Stomach smooth muscle (tissue), 2 donors: ENCODE measurements around the gene MT2A.
"Not testable (repeated sequence)": the region's sequence is repeated elsewhere in the genome, so short reads cannot be mapped to it uniquely, and the experiment has no call there.

ENCODE experiments used
- H3K27ac ChIP-seq: one replicate; pipeline ENCODE4 v1.7.0; 2013; ENCODE audit warnings: mild to moderate bottlenecking, low read length, inconsistent platforms
- H3K27me3 ChIP-seq, 2 donors: one replicate each; pipeline ENCODE4 v1.7.0; 2013; ENCODE audit warnings: low read length in 2 of 2; ENCODE audit not compliant: insufficient read depth in 2 of 2, control insufficient read depth in 1 of 2
- H3K36me3 ChIP-seq, 2 donors: one replicate each; pipeline ENCODE4 v1.7.0; 2013; ENCODE audit warnings: low read length in 2 of 2; ENCODE audit not compliant: control insufficient read depth in 2 of 2, insufficient read depth in 2 of 2
- H3K4me1 ChIP-seq: one replicate; pipeline ENCODE4 v1.7.0; 2013; ENCODE audit warnings: low read length; ENCODE audit not compliant: control insufficient read depth, insufficient read depth
- H3K4me3 ChIP-seq, 2 donors: one replicate each; pipeline ENCODE4 v1.7.0; 2013; ENCODE audit warnings: low read length in 2 of 2
- H3K9ac ChIP-seq, 2 donors: one replicate each; pipeline ENCODE4 v1.7.0; 2013; ENCODE audit warnings: low read length in 2 of 2, mild to moderate bottlenecking in 1 of 2
- H3K9me3 ChIP-seq, 2 donors: one replicate each; pipeline ENCODE4 v1.7.0; 2013; ENCODE audit warnings: low read length in 2 of 2; ENCODE audit not compliant: control insufficient read depth in 2 of 2
- donor health status: healthy.
- donor health status: Pancreatic carcinoma.

The MT2A gene

DNA sequence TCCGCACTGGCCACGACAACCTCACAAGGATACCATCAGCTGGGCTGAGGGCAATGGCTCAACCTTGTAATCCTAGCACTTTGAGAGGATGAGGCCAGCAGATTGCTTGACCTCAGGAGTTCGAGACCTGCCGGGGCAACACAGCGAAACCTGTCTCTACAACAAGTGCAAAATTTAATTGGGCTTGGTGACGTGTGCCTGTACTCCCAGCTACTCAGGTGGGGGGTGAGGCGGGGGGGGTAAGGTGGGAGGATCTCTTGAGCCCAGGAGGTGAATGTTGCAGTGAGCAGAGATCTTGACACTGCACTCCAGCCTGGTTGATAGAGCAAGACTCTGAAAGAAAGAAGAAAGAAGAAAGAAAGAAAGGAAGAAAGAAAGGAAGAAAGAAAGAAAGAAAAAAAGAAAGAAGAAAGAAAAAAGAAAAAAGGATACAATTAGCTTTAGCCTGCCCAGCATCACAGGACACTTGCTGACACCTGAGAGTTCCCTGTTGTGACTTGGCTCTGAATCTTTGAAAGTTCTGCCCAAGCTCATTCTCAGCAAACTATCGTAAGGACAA lies 12.0 kb downstream of the MT2A start:
- Histone ChIP-seq H3K27me3 (no peaks in the 10 kb centered on the region), H3K4me3 (no peak overlapping the region), H3K9ac (no peak overlapping the region)

DNA sequence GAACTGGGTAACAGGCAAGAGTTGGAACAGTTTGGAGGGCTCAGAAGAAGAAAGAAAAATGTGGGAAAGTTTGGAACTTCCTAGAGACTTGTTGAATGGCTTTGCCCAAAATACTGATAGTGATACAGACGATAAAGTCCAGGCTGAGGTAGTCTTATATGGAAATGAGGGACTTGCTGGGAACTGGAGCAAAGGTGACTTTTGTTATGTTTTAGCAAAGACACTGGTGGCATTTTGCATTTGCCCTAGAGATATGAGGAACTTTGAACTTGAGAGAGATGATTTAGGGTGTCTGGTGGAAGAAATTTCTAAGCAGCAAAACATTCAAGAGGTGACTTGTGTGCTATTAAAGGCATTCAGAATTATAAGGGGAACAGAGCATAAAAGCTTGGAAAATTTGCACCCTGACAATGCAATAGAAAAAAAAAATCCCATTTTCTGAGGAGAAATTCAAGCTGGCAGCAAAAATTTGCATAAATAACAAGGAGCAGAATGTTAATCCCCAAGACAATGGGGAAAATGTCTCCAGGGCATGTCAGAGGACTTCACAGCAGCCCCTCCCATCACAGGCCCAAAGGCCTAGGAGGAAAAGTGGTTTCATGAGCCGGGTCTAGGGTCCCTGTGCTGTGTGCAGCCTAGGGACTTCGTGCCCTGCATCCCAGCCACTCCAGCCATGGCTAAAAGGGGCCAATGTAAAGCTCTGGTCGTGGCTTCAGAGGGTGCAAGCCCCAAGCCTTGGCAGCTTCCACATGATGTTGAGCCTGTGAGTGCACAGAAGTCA lies 13.5 kb downstream of the MT2A start:
- not testable (repeated sequence) for H3K9ac ChIP-seq, H3K27me3 ChIP-seq, H3K9me3 ChIP-seq, H3K4me3 ChIP-seq, H3K36me3 ChIP-seq
- H3K27ac ChIP-seq: peak overlapping the region; percentile 37
- peaks cover 32% of the 10 kb centered on the region for H3K4me1 ChIP-seq

More for the DNA sequence above, 12.0 kb downstream of the MT2A start:
- Histone ChIP-seq H3K36me3 (no peaks in the 10 kb centered on the region), H3K27ac (no peak overlapping the region), H3K4me1 (peaks cover 24% of the 10 kb centered on the region), H3K9me3 (no peaks in the 10 kb centered on the region)

DNA sequence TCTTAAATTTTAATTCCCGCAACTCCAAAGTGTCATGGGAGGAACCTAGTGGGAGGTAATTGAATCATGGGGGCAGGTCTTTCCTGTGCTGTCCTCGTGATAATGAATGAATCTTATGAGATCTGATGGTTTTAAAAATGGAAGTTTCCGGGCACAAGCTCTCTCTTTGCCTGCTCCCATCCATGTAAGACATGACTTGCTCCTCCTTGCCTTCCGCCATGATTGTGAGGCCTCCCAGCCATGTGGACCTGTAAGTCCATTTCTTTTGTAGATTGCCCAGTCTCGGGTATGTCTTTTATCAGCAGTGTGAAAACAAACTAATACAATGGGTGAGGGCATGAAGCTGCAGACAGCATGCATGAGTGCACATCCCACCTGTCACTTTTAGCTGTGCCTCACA lies 14.8 kb downstream of the MT2A start:
- not testable (repeated sequence) for H3K27me3 ChIP-seq, H3K4me3 ChIP-seq, H3K9me3 ChIP-seq, H3K27ac ChIP-seq, H3K36me3 ChIP-seq, H3K9ac ChIP-seq
- peaks cover 23% of the 10 kb centered on the region for H3K4me1 ChIP-seq

DNA sequence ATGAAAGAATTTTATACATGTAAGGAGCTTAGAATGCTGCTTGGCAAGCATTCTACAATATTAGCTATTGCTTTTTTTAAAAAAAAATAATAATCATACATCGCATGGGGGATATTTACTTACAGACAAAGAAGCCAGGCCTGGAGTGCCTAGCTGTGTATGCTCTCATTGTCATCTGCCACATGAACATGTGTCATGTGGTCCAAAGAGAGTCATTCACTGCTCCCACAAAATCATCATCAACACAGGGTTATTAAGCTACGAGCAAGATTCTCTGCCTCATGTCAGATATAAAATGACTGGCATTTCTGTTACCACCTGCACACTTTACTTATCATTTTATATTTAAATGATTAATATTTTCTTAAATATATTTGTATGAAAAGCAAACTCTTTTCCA lies 15.3 kb downstream of the MT2A start:
- H3K27ac ChIP-seq: no peak overlapping the region
- H3K27me3 ChIP-seq: no peaks in the 10 kb centered on the region
- no peak overlapping the region for H3K9ac ChIP-seq

DNA sequence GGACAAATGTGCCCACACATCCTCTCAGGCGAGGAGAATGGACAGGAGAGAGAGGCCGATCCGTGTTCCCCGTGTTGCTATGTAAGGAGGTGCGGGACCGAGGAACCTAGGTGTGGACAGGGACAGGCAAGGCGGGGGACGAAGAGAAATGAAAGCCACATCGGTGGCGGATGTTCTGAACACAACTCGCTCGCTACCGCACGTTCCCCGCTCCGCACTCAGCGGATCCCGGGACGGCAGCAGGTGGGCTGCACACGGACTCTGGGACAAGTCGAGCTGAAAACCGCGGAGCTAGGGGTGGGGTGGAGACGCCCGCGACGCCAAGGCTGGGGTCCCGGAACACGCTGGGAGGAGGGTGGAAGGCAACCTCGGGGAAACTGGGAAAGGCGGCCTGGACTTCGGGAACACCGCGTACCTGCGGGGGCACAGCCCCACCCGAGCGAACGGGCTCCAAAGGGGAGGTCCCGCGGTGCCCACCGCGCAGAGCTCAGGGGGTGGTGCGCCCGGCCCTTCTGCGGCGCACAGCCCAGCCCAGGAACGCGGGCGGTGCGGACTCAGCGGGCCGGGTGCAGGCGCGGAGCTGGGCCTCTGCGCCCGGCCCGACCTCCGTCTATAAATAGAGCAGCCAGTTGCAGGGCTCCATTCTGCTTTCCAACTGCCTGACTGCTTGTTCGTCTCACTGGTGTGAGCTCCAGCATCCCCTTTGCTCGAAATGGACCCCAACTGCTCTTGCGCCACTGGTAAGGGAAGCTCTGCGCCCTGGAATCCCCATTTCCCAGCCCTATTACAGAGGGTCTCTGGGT lies 17.0 kb downstream of the MT2A start, which contains the start of gene MT1E:
Gene MT1E, plus strand, starts transcription at position 642 of the 803 bp plus-strand sequence. Its CDS starts 71 bp downstream, at position 713.
- H3K4me3 ChIP-seq: peak within 1 kb of the TSS; percentile 91 to 96
- peaks cover 17% of the 10 kb centered on the region for H3K4me1 ChIP-seq
- H3K9me3 ChIP-seq: no peaks in the 10 kb centered on the region
- H3K27me3 ChIP-seq: no peaks in the 10 kb centered on the region
- H3K9ac ChIP-seq: peak within 1 kb of the TSS; percentile 95 to 97
- no peaks in the 10 kb centered on the region for H3K36me3 ChIP-seq
- peak within 1 kb of the TSS; percentile 96 for H3K27ac ChIP-seq

More for the DNA sequence above, 15.3 kb downstream of the MT2A start:
- Histone ChIP-seq H3K36me3 (no peaks in the 10 kb centered on the region), H3K9me3 (no peaks in the 10 kb centered on the region), H3K4me3 (no peak overlapping the region), H3K4me1 (peaks cover 20% of the 10 kb centered on the region)

DNA sequence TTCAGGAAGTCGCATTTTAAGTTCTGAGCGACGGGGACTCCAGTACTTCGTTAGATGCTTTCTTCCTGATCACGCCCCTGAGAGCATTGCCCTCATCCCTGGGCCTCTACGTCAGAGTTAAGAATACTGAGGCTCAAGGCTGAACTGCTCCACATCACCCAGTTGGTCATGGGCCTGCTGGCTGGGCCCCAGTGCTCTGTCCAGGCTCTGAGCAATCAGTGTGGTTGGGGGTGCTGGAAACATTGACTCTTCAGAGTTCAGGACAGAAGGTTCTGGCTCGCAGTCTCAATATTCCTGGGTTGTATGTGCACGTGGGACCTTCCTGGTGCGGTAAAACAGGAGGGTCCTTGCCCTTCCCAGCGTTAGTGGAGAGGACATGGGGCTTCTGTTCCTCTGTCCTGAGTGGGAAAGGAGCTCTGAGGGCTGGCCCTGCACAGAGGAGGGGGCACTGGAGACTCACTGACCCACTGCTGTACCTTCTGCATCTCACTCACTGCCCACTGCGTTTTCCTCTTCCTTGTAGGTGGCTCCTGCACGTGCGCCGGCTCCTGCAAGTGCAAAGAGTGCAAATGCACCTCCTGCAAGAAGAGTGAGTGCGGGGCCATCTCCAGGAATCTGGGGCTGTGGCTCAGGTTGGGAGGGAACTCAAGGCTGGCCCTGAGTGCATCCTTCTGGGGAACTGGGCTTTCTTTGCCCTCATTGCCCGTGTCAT lies 17.7 kb downstream of the MT2A start:
- no peaks in the 10 kb centered on the region for H3K36me3 ChIP-seq
- no peaks in the 10 kb centered on the region for H3K9me3 ChIP-seq
- H3K4me1 ChIP-seq: peaks cover 17% of the 10 kb centered on the region
- H3K9ac ChIP-seq: peak overlapping the region; percentile 95 to 97
- peak overlapping the region; percentile 96 for H3K27ac ChIP-seq
- no peaks in the 10 kb centered on the region for H3K27me3 ChIP-seq
- H3K4me3 ChIP-seq: peak overlapping the region; percentile 91 to 96

DNA sequence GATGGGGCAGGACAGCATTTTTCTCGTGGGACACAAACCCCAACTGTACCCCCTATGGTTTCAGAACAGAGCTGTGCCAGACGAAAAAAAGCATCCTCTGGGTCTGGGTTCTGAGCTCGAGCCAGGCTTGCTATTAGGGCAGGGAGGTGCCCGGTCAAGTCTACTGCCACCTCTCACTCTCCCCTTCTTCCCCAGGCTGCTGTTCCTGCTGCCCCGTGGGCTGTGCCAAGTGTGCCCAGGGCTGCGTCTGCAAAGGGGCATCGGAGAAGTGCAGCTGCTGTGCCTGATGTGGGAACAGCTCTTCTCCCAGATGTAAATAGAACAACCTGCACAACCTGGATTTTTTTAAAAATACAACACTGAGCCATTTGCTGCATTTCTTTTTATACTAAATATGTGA lies 18.3 kb downstream of the MT2A start:
- H3K27ac ChIP-seq: peak overlapping the region; percentile 96
- H3K27me3 ChIP-seq: no peaks in the 10 kb centered on the region
- peaks cover 19% of the 10 kb centered on the region for H3K4me1 ChIP-seq
- peak overlapping the region; percentile 91 to 96 for H3K4me3 ChIP-seq
- no peaks in the 10 kb centered on the region for H3K9me3 ChIP-seq
- no peaks in the 10 kb centered on the region for H3K36me3 ChIP-seq
- H3K9ac ChIP-seq: peak overlapping the region; percentile 58 to 95

DNA sequence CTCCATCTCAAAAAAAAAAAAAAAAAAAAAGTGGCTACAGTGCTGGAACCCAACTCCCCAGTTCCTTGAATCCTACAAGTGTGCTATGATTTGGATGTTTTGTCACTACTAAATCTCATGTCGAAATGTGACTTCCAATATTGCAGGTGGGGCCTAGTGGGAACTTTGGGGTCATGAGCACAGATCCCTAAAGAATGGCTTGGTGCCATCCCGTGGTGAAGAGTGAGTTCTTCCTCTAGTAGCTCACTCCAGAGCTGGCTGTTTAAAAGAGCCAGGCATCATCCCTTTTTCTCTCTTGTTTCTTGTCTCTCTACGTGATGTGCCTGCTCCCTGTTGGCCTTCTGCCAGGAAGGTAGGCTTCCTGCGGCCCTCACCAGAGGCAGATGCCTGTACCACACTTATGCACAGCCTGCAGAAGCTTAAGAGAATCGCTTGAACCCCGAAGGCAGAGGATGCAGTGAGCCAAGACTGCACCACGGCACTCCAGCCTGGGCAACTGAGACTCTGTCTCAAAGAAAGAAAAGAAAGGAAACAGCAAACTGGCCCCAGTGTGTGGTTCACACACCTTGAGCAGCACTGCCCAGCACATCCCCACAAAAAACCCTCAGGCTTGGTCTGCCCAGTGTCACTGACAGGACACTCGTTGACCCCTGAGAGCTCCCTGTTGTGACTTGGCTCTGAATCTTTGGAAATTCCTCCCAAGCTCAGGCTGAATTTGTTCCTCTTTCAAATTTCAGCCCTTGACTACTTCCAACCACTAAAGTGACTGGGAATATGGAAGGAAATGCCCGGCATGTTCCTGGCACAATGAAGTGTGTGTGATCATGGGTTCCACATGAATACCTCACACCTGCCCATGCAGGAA lies 20.3 kb downstream of the MT2A start:
- H3K9me3 ChIP-seq: no peaks in the 10 kb centered on the region
- no peaks in the 10 kb centered on the region for H3K36me3 ChIP-seq
- H3K4me3 ChIP-seq: no peak overlapping the region
- peaks cover 0 to 3% of the 10 kb centered on the region in 2 donors for H3K27me3 ChIP-seq
- H3K9ac ChIP-seq: no peak overlapping the region
- H3K4me1 ChIP-seq: peaks cover 28% of the 10 kb centered on the region
- H3K27ac ChIP-seq: no peak overlapping the region

DNA sequence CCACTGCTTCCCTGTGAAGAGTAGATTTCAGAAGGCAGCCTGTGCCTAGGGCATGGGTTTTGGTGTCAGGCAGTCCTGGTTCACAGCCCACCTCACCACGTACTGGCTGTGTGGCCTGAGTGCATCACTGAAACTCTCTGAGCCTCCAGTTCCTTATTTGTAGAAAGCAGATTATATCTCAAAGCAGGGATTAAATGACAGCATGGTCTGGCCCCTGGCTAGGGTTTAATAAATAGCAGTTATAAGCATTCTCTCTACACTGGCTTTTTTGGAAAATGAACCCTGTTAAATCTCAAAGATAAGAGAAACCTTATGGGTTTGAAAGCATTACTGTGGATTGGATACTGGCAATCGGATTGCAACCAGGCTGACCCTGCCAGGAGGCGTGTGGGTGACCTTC lies 21.1 kb downstream of the MT2A start:
- H3K4me3 ChIP-seq: no peak overlapping the region
- H3K27ac ChIP-seq: no peak overlapping the region
- no peaks in the 10 kb centered on the region for H3K9me3 ChIP-seq
- H3K9ac ChIP-seq: no peak overlapping the region
- peaks cover 0 to 3% of the 10 kb centered on the region in 2 donors for H3K27me3 ChIP-seq
- H3K4me1 ChIP-seq: peaks cover 28% of the 10 kb centered on the region
- H3K36me3 ChIP-seq: no peaks in the 10 kb centered on the region
